KBM-7 (cell line): ENCODE data around the gene CARD19.
A peak's percentile ranks its signal among the peaks of the same experiment; 100 is the strongest.

Experiments
- DNase-seq: peaks from one replicate; pipeline ENCODE4 v3.0.0-alpha.2; 2015
- in situ Hi-C: fragments of 300-500 bp; cut with MboI; formaldehyde crosslinking; loops from 2 replicates; pipeline ENCODE4 v1.14.3; 2020; ENCODE audit warnings: low sequenced_read_pairs, low pct_unique_long_range_greater_than_20kb, mixed read lengths

CARD19 gene

DNA sequence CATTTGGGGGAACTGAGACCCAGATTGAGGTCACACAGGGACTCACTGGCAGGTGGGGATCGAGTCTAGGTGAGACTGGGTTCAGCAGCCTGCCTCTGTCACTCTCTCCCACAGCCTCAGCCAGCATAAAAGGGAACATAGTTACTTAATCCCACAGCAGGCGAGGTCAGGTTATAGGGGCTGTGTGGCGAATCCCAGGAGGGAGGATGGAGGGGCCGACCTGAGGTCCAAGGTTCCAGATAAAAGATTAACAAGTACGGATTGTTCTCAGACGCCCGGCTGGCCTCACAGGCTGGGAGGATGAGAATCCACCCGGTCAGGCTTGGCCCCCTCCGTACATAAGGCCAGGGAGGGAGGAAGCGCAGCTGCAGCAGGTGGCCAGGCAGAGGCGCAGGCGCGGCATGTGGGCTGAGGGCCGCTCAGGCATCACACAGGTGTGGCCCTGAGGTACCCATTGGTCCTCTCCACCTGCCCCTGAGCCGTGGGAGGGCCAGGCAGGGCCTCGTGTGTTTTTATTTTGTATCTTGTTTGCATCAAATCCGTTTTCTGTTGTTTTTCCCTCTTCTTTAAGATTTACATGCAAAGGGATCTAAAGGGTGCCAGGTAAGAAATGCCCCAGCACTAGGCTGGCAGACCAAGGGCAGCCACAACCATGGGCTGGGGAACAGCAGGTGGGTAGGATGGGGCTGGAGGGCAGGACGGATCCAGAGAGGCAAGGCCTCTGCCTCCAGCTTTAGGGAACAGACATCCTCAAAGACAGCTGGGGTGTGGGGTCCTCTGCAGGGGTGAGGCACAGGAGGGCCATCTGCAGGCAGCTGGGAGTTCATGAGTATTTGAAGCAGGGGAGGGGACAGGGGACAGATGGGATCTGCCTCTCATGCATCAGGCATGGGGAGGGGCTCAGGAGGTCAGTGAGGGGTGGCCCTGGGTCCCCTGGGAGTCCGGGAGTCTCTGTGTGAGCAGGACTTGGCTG lies 33.9 kb upstream of the CARD19 start:
- DNase-seq, result no peak
- in situ Hi-C loops, result no loop called here

DNA sequence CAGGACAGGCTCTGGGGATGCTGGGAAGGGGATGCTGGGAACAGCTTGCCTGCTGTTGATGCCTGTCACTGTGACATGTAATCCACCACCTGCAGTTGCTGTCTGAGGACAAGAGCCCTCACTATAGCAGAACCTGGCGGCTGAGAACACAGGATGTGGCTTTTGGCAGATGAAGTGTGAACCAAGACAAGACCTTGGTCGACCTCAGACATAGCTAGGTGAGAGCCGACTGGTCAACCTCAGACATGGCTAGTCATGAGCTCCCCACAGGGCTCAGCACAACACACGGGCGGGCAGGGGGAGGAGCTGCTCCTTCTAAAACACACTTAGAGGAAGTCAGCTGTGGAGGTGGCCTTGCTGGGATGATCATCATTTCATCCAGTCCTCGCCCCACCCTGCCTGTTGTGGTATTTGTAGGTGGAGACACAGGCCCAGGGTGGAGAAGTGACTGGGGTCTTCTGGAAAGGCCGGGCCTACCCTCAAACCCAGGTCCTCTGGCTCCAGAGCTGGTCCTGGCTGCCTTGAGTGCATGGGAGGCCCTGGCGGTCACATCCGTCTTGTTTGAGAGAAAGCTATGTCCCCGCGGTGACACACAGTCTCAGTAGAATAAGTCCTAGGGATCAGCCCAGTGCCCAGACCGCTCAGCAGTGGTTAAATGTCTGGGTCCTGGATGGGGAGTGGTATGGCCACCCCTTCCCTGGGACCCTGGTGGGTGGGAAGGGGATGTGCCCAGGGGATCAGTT lies 31.5 kb upstream of the CARD19 start:
- DNase-seq, result peak; percentile 96
- in situ Hi-C loops, result no loop called here

DNA sequence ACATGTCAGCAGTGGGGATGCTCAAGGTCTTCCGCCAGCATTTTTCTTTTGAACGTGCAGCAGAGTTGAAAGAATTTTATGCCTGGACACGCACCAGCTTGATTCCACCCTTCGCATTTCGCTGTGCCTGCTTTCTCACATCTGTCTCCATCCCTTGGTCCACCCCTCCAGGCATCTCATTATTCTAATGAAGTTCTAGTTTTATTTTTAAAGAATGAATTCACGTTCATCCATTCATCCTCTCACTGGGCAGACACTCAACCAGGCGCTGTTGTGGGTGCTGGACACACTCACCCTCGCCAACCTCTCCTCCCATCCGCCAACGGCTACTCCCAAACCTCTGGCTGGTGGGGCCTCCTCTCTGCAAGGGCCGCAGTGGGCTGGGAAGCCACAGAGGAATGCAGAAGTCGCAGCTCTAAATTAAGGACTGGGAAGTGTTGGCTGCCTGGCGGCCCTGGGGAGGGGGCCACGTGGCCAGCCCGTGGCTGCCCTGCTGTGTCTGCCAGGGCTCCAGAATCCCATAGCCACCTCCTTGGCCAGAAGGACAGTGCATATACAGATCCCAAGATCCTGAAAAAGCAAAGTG lies 30.8 kb upstream of the CARD19 start:
- DNase-seq, result peak; percentile 65
- in situ Hi-C loops, result no loop called here

DNA sequence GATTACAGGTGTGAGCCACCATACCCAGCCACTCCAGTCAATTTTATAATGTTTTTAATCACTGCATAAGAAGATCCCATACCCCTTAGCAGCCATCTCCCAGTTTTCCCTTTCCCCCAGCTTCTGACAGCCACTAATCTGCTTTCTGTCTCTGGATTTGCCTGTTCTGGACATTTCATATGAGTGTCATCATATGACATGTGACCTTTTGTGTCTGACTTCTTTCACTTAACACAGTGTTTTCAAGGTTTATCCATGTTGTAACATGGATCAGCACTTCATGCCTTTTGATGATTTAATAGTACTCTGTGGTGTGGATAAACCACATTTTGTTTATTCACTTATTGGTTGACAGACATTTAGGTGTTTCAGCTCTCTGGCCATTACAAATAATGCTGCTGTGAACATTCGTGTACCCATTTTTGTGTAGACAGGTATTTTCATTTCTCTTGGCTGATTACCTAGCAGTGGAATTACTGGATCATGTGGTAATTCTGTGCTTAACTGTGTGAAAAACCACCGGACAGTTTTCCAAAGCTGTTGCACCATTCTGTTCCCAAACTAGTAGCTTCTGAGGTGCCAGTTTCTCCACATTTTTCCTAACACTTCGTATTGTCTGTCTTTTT lies 28.9 kb upstream of the CARD19 start:
- in situ Hi-C loops, result no loop called here
- no peak for DNase-seq

DNA sequence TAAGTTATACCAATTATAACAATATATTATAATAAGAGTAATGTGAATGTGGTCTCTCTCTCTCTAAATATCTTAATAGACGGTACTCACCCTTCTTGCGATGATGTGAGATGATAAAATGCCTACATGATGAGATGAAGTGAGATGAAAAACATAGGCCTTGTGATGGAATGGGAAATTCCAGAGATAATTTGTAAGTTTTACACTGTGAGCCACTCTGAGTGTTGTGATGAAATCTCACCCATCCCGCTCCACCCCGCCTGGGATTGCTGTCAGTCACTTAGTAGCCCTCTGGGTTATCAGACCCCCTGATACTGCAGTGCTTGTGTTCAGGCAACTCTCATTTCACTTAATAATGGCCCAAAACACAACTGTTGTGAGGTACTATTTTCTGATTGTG lies 27.1 kb upstream of the CARD19 start:
- DNase-seq, result no peak
- in situ Hi-C loops, result no loop called here

DNA sequence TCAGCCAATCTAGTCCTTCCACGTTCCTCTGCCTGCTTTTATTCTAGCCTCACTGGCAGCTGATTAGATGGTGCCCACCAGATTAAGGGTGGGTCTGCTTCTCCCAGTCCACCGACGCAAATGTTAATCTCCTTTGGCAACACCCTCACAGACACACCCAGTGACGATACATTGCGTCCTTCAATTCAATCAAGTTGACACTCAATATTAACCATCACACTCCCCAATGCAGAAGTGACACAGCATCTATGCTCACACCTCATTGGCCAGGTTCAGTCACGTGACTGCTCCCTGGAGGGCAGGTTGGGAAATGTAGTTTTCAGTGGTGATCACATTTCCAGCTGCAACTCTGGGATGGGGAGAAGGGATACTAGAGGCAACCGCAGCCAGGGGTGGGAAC lies 24.6 kb upstream of the CARD19 start:
- peak; percentile 27 for DNase-seq
- in situ Hi-C loops, result no loop called here

DNA sequence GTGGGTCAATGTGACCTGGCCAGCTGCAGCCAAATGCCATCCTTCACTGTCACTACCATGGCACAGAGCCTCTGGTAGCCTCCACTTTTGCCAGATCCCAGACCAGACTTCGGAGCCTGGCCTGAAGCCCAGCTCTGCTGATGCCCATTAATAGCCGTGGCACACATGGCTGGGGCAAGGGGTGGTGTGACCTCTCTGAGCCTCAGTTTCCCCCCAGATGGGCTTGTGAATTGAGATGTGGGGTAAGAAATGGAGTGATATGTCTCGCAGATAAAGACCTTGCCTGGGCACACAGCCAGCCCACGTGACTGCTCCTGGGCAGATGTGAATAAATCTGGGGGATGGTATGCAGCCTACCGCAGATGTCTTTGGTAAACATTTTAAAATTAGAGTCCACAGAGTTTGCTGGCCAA lies 23.6 kb upstream of the CARD19 start:
- no peak for DNase-seq
- in situ Hi-C loops, result no loop called here

DNA sequence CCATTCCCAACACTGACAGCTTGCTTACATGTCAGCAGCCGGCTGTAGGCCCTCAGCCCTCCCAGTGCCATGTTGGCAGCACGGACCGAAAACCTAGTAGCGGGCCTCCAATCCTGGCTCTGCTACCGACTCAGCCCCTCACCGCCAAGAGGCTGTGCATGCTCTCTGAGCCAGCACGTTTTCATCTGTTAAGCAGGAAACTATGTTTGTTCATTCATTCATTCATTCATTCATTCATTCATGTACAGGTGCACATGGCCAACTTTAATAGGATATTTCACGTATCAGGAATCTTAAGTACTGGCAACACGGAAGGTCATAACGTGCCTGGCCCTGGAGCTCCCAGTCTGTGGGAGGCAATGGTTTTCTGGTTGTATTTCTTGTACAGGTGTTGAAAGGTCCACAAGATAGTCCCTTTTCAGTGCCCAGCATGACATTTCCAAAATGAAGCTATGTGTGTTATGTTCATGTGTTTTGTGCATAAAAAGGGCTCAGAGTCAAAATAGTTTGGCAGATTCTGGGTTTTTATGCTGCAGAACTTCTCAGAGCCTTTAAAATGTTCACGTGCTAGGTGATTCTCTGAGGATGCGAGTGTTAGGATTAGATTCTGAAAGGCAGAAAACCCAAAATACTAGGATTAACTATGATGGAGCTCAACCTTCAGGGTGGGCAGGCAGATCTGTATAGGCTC lies 19.8 kb upstream of the CARD19 start:
- DNase-seq, result no peak
- in situ Hi-C loops, result no loop called here

DNA sequence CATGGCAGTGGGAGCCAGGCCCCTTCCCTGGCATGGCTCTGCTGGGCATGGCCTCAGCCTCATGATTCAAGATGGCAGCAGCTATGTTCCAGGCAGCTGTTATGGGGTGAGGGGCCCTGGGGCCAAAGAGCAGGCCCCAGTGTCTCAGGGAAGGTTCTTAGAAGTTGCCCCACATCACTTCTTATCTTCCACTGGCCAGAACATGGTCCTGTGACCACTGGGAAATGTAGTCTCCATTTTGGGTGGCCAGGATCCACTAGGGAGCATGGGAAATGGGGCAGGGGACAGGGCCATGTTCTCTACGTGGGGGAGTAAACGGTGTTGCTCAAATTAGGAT lies 19.3 kb upstream of the CARD19 start:
- DNase-seq, result no peak
- in situ Hi-C loops, result no loop called here

DNA sequence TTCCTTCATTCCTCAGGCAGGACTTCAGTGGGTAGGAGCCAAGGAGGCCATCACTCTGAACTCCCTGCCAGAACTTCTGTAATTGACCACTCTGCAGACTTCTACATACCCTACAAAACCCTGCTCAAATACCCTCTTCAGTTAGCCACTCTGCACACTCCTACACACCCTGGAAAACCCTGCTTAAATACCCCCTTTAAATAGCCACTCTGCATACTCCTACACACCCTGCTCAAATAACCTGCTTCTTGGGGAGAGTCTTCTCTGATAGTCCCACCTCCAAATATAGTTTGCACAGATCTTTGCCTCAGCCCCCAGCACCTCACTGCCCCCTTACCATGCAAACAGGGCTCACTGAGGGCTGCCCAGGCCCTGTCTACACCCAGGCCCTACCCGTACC lies 18.6 kb upstream of the CARD19 start:
- in situ Hi-C loops, result no loop called here
- DNase-seq, result no peak

DNA sequence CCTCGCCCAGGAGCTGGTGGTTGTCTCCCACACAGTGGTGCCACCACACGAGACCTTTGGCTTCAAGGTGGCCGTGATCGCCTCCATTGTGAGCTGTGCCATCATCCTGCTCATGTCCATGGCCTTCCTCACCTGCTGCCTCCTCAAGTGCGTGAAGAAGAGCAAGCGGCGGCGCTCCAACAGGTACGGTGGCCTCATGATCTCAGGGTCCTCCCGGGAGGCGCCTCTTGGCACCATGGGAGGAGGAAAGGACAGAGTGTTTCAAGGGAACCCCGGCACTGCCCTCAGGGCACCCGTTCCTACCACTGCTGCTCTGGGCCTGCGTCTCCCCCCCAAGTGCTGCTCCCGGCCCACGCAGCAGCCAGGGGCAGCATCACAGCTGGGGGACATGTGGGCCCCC lies 18.2 kb upstream of the CARD19 start:
- DNase-seq, result no peak
- in situ Hi-C loops, result no loop called here

DNA sequence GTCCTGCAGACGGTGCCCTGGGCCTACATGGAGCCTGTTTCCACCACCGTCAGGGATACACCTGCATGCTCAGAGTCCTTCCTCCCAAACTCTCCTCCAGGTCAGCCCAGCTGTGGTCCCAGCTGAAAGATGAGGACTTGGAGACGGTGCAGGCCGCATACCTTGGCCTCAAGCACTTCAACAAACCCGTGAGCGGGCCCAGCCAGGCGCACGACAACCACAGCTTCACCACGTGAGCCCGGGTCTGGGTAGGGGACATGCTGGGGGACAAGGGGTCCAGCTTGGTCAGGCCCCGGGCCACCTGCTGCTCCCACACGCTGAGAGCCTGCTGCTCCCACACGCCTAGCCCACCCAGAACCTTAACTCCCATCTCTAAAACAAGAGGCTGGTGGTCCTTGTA lies 16.6 kb upstream of the CARD19 start:
- DNase-seq, result no peak
- in situ Hi-C loops, result no loop called here

DNA sequence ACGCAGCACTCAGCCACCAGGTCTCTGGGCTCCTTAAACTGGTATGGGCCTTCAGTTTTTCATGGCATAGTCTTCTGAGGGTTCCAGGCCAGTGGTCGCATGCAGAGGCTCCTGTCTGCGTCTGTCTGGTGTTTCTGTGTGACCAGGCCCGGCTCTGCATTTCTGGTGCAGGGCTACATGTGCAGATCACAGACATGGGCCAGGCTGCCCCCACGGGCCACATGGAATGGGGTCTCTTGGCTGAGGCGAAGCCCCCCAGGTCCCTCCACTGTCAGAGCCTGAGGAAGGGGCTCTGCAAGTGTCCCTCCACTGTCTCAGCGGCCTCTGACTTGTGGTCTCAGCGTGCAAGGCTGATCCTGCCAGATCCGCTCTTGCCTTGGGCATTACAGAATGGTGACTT lies 15.6 kb upstream of the CARD19 start:
- in situ Hi-C loops, result no loop called here
- DNase-seq, result no peak

DNA sequence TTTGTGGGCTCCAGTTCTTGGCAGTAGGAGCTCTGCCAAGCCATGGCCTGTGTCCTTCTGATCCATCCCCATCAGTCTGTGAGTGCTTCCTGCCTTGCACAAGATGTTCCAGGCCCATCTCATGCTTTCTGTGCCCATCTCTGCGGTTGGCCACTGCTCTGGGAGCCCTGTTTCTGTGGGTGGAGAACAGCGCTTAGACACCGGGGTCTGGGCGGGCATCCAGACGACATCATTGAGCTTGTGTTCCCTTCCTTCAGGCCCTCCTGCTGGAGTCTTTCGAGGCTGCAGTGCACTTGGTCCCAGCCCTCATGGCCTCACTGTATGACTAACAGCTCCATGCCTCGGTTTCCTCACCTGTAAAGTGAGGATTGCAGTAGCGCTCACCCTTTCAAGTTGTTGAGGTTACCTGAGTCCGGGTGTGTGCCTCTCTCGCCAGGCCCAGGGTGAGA lies 14.9 kb upstream of the CARD19 start:
- DNase-seq, result no peak
- in situ Hi-C loops, result no loop called here

DNA sequence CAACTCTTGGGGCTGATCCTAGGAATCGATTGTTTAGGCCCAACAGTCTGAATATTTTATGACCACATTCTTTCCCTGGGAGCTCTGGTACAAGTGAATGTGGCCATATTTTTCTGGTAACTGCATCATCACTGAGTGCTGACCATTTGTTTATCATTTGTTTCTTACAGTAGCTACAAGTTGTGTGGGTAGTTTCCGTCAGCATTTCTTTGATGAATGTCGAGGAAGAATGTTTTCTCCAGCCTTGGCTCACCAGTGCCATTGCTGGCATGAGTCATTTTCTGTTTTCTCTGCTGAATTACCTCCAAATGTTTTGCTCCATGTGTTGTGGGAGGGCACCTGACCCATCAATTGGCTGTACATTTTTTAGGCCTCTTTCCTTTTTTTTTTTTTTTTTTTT lies 14.1 kb upstream of the CARD19 start:
- in situ Hi-C loops, result no loop called here
- DNase-seq, result no peak

DNA sequence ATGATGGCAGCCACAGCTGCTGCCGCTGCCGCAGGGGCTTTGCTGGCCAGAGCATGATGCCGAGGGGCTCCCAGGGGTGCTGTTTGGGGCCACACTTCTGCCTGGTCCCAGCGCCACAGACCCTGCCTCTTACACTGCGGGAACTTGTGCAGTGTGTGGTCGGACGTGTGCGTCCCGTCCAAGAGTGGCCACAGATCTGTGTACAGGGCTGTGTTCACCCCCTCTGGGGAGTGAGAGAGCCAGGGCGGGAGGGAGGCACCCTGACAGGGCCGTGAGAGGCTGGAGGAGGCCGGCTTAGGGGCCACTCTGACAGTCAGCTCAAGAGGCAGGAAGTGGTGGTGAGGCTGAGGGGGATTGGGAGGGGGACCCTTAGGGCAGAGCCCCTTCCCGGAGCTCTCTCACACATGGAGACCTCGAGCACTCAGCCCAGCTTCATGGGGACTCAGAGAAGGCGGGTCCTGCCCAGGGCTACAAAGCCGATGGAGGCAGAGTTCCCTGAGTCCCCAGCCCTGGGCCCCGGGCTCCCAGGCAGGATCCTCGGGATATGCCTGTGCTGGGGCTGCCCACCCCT lies 13.1 kb upstream of the CARD19 start:
- in situ Hi-C loops, result no loop called here
- no peak for DNase-seq

DNA sequence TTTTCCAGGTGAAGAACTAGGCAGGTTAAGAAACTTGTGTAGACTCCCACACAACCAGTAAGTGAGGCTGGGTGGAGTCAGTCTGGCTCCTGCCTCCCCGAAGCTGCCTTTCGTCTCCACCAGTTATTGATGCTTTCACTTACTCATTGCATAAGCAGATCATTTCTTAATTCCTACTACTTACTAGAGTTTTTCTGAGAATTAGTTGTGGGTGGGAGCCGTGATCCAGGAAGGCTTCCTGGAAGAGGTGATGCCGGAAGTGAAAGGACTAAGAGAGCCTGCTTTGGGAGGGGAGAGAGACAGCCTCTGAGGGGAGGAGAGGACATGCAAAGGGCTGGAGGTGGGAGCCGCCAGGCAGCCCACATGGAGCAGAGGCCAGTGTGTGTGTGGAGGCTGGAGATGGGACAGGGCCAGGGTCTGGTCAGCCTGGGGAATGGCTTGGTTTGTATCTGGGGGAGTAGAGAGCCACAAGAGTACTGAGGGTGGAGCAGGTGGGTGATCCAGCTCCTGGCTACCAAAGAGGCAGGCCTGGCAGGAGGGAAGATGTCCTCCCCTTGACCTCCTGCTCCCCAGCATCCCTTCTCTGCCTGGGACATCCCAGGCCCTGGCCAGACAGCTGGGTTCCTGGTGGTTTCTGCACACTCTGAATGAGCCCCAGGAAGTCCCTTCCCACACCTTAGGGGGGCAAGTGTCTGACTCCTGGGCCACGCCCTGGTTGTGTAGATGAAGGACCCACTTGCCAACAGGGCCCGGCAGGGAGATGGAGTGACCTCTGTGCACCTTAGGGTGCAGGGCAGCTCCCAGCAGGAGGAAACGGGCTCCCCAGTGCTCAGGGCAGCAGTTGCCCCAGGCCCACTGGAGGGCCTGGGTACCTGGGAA lies 12.2 kb upstream of the CARD19 start:
- DNase-seq, result no peak

DNA sequence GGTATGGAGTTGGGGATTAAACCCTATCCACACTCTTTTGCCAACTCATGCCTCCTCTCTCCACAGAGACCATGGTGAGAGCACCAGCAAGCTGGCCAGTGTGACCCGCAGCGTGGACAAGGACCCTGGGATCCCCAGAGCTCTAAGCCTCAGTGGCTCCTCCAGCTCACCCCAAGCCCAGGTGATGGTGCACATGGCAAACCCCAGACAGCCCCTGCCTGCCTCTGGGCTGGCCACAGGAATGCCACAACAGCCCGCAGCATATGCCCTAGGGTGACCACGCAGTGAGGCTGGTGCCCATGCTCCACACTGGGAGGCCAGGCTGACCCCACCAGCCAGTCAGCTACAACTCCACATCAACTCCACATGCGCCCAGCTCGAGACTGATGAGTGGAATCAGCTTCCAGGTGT lies 11.5 kb upstream of the CARD19 start:
- no peak for DNase-seq
- in situ Hi-C loops, result no loop called here

More for the DNA sequence above, 12.2 kb upstream of the CARD19 start:
- in situ Hi-C loops, result no loop called here
